Panc1 (cell line): Measurements from ENCODE around the gene TSC22D4. TPM values are rescaled to one million over a fixed set of nuclear protein-coding genes. Genes with fewer than 3 reads are reported as not detected.
"Not testable (repeated sequence)": the region's sequence is repeated elsewhere in the genome, so short reads cannot be mapped to it uniquely, and the experiment has no call there.

Experiments used
- ATAC-seq: fragments of 200-7000 bp; cut with Tn5 transposase; 2 replicates; pipeline ENCODE4 v1.9.1; 2020; ENCODE audit warnings: mild to moderate bottlenecking, moderate library complexity
- BruUV-seq: library from RNA; stranded (reverse); fragments of 400-500 nt; replicated peaks from 2 replicates; lab custom pipeline; 2021; lab: Mats Ljungman, UMichigan
- CTCF ChIA-PET: fragments of 300-600 bp; sonication (Branson Sonifier 250); formaldehyde crosslinking; loops from one replicate; lab custom pipeline; 2022; ENCODE audit warnings: antibody characterized with exemption; lab: Charles Lee
- POLR2A ChIA-PET: fragments of 300-600 bp; sonication (Branson Sonifier 250); formaldehyde crosslinking; loops from one replicate; lab custom pipeline; 2022; ENCODE audit warnings: antibody characterized with exemption; lab: Charles Lee
- DNase-seq: peaks from one replicate; pipeline ENCODE4 v3.0.0-alpha.2; 2010; ENCODE audit warnings: low read depth, low spot score
- H3K27ac ChIP-seq: 2 replicates; pipeline ENCODE4 v1.5.1; 2011; ENCODE audit warnings: mild to moderate bottlenecking, low read length, inconsistent platforms
- H3K27me3 ChIP-seq: fragments of 200-500 bp; sonication (Bioruptor generic); 2 replicates; pipeline ENCODE4 v1.6.0; 2014; ENCODE audit warnings: low read length, inconsistent platforms; ENCODE audit not compliant: control insufficient read depth, insufficient read depth
- H3K36me3 ChIP-seq: fragments of 200-500 bp; sonication (Bioruptor generic); 2 replicates; pipeline ENCODE4 v1.5.1; 2014; ENCODE audit warnings: inconsistent platforms, mild to moderate bottlenecking, low read length, moderate library complexity; ENCODE audit not compliant: control insufficient read depth, insufficient read depth
- H3K4me1 ChIP-seq: 2 replicates; pipeline ENCODE4 v1.5.1; 2011; ENCODE audit warnings: inconsistent platforms, mild to moderate bottlenecking, low read length, moderate library complexity; ENCODE audit not compliant: control insufficient read depth, insufficient read depth
- H3K4me3 ChIP-seq, 2 experiments: 2 replicates each; pipeline ENCODE4 v1.5.1; 2011 to 2012; ENCODE audit warnings: low read depth in 2 of 2, low read length in 2 of 2, mild to moderate bottlenecking in 2 of 2, inconsistent platforms in 1 of 2, moderate library complexity in 1 of 2
- H3K9me3 ChIP-seq: fragments of 200-500 bp; sonication (Bioruptor generic); 2 replicates; pipeline ENCODE4 v1.5.1; 2014; ENCODE audit warnings: low read depth, mild to moderate bottlenecking, inconsistent platforms, low read length, moderate library complexity; ENCODE audit not compliant: control insufficient read depth, insufficient read depth
- POLR2AphosphoS5 ChIP-seq: IDR thresholded peaks from 2 replicates; pipeline ENCODE4 v1.6.1; 2012; ENCODE audit warnings: mild to moderate bottlenecking, low read depth, low read length, moderate library complexity
- SIN3A ChIP-seq: IDR thresholded peaks from 2 replicates; pipeline ENCODE4 v1.6.1; 2012; ENCODE audit warnings: low read depth, mild to moderate bottlenecking, low read length, moderate library complexity, borderline replicate concordance; ENCODE audit not compliant: insufficient read depth
- TCF7L2 ChIP-seq: IDR thresholded peaks from 2 replicates; pipeline ENCODE4 v1.6.1; 2011; ENCODE audit warnings: mild to moderate bottlenecking, low read depth, low read length, inconsistent platforms
- in situ Hi-C: cut with HindIII; loops from 2 replicates; pipeline ENCODE4 v1.10.0; 2016; ENCODE audit warnings: low sequenced_read_pairs, low pct_unique_long_range_greater_than_20kb
- intact Hi-C: fragments of 100-400 bp; cut with micrococcal nuclease; formaldehyde crosslinking; loops from one replicate; pipeline ENCODE4 v1.10.0; 2022; ENCODE audit not compliant: unreplicated experiment
- total RNA-seq: library from RNA; stranded (reverse); gene quantifications from one replicate; pipeline ENCODE4 v1.2.1, GENCODE V29; 2021; ENCODE audit not compliant: unreplicated experiment
- TF ChIP-seq, protein P1 (sequence below), 2 experiments: IDR thresholded peaks; 2 replicates each; pipeline ENCODE4 v1.6.1; 2011 to 2012; ENCODE audit warnings: low read depth in 2 of 2, control low read depth in 1 of 2, low read length in 1 of 2, mild to moderate bottlenecking in 1 of 2, moderate library complexity in 1 of 2; ENCODE audit not compliant: insufficient read depth in 1 of 2
- TF ChIP-seq, protein P2 (sequence below): fragments of 450-650 bp; IDR thresholded peaks from 2 replicates; pipeline ENCODE4 v1.5.1; 2017; ENCODE audit warnings: mild to moderate bottlenecking

Gene TSC22D4
- total RNA-seq, 1 experiment from 2014 or later: 82.6 TPM

DNA sequence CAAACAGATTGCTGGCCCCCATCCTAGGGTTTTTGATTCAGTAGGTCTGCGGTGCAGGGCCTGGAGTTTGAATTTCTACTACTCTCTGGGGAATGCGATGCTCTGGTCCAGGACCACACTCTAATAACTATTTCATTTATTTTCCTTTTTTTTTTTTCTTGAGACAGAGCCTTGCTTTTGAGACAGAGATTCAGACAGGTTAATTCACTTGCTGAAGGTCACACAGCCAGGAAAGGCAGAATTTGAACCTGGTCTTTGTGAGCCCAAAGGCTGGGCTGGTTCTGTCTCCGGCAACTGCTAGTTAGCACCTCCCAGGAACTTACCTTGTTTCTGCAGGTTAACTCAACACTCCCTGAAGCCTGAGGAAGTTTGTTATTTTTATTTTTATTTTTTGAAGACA is 26.5 kb downstream of the TSC22D4 start:
- in situ Hi-C loops: no loop called here
- no peak for ATAC-seq
- Histone ChIP-seq H3K4me1 (no peaks in the 10 kb centered on the region), H3K27me3 (no peaks in the 10 kb centered on the region), H3K4me3 (no peak overlapping the region), H3K9me3 (no peaks in the 10 kb centered on the region), H3K27ac (no peak overlapping the region), H3K36me3 (no peaks in the 10 kb centered on the region)
- intact Hi-C loops: no loop called here
- no peak for DNase-seq
- BruUV-seq: no TSS peak
- TF ChIP-seq, protein P1, sequence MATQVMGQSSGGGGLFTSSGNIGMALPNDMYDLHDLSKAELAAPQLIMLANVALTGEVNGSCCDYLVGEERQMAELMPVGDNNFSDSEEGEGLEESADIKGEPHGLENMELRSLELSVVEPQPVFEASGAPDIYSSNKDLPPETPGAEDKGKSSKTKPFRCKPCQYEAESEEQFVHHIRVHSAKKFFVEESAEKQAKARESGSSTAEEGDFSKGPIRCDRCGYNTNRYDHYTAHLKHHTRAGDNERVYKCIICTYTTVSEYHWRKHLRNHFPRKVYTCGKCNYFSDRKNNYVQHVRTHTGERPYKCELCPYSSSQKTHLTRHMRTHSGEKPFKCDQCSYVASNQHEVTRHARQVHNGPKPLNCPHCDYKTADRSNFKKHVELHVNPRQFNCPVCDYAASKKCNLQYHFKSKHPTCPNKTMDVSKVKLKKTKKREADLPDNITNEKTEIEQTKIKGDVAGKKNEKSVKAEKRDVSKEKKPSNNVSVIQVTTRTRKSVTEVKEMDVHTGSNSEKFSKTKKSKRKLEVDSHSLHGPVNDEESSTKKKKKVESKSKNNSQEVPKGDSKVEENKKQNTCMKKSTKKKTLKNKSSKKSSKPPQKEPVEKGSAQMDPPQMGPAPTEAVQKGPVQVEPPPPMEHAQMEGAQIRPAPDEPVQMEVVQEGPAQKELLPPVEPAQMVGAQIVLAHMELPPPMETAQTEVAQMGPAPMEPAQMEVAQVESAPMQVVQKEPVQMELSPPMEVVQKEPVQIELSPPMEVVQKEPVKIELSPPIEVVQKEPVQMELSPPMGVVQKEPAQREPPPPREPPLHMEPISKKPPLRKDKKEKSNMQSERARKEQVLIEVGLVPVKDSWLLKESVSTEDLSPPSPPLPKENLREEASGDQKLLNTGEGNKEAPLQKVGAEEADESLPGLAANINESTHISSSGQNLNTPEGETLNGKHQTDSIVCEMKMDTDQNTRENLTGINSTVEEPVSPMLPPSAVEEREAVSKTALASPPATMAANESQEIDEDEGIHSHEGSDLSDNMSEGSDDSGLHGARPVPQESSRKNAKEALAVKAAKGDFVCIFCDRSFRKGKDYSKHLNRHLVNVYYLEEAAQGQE (IDR thresholded peaks at IDR 0.05; ENCODE audit: insufficient read depth in 1 of 2, low read depth in 2 of 2, low read length in 1 of 2): no peak
- TF ChIP-seq TCF7L2 (no peak), POLR2AphosphoS5 (no peak), SIN3A (no peak)
- TF ChIP-seq, protein P2, sequence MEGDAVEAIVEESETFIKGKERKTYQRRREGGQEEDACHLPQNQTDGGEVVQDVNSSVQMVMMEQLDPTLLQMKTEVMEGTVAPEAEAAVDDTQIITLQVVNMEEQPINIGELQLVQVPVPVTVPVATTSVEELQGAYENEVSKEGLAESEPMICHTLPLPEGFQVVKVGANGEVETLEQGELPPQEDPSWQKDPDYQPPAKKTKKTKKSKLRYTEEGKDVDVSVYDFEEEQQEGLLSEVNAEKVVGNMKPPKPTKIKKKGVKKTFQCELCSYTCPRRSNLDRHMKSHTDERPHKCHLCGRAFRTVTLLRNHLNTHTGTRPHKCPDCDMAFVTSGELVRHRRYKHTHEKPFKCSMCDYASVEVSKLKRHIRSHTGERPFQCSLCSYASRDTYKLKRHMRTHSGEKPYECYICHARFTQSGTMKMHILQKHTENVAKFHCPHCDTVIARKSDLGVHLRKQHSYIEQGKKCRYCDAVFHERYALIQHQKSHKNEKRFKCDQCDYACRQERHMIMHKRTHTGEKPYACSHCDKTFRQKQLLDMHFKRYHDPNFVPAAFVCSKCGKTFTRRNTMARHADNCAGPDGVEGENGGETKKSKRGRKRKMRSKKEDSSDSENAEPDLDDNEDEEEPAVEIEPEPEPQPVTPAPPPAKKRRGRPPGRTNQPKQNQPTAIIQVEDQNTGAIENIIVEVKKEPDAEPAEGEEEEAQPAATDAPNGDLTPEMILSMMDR: no peak
- ChIA-PET POLR2A (no interaction called here), CTCF (no interaction called here)

DNA sequence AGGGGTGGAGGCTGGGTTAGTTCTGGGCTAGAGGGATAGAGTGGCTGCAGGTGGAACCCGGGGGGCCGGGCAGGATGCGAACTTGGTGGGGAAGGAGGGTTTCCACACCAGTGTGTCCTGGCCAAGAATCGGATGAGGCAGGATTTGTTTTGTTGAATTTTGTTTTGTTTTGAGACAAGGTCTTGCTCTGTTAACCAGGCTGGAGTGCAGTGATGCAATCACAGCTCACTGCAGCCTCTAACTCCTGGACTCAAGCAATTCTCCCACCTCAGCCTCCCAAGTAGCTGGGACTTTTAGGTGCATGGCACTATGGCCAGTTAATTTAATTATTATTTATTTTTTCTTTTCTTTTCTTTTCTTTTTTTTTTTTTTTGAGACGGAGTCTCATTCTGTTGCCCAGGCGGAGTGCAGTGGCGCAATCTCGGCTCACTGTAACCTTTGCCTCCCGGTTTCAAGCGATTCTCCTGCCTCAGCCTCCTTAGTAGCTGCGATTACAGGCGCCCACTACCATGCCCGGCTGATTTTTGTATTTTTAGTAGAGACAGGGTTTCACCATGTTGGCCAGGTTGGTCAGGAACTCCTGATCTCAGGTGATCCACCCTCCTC is 29.7 kb downstream of the TSC22D4 start:
- Histone ChIP-seq H3K36me3 (no peaks in the 10 kb centered on the region), H3K4me1 (no peaks in the 10 kb centered on the region), H3K27ac (no peak overlapping the region), H3K9me3 (no peaks in the 10 kb centered on the region), H3K27me3 (no peaks in the 10 kb centered on the region), H3K4me3 (no peak overlapping the region)
- intact Hi-C loops: no loop called here
- ChIA-PET POLR2A (no interaction called here), CTCF (interaction anchor here (0.7 kb wide), 1 partner anchor 41 kb away, joined by 3 read pairs; no protein-coding TSS in a partner anchor)
- TF ChIP-seq, protein P1 (IDR thresholded peaks at IDR 0.05; ENCODE audit: insufficient read depth in 1 of 2, low read depth in 2 of 2, low read length in 1 of 2): no peak
- TF ChIP-seq TCF7L2: no peak
- no peak for TF ChIP-seq POLR2AphosphoS5
- no peak for TF ChIP-seq SIN3A
- TF ChIP-seq, protein P2: no peak
- ATAC-seq: no peak
- in situ Hi-C loops: no loop called here
- BruUV-seq: no TSS peak
- DNase-seq: no peak

DNA sequence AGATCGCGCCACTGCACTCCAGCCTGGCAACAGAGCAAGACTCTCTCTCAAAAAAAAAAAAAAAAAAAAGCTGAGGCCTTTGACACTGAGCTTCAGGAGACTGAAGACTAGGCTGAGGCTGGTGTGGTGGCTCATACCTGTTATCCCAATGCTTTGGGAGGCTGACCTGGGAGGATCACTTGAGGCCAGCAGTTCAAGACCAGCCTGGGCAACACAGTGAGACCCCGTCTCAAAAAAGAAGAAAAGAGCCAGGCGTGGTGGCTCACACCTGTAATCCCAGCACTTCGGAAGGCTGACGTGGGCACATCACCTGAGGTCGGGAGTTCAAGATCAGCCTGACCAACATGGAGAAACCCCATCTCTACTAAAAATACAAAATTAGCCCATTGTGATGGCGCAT is 31.7 kb downstream of the TSC22D4 start:
- in situ Hi-C loops, ATAC-seq, H3K4me1 ChIP-seq, H3K36me3 ChIP-seq, intact Hi-C loops, H3K9me3 ChIP-seq, POLR2A ChIA-PET, H3K27ac ChIP-seq, H3K27me3 ChIP-seq, DNase-seq, H3K4me3 ChIP-seq, BruUV-seq: not testable (repeated sequence)
- CTCF ChIA-PET: interaction anchor here (0.6 kb wide), 2 partner anchors 61 to 142 kb away, joined by 5 to 6 read pairs; no protein-coding TSS in a partner anchor
